Small intestine (tissue), 7 donors: Measurements from ENCODE around the gene SH3PXD2B. TPM values are rescaled to one million over a fixed set of nuclear protein-coding genes. Genes with fewer than 3 reads are reported as not detected.
"Not testable (repeated sequence)": the region's sequence is repeated elsewhere in the genome, so short reads cannot be mapped to it uniquely, and the experiment has no call there.

ENCODE experiments used
- DNase-seq, 2 donors: peaks; one replicate each; pipeline versions ENCODE4 v3.0.0 to v3.0.0-alpha.2; 2013
- FAIRE-seq: peaks from 2 replicates; lab custom pipeline; 2012; peaks lifted over from hg19 to GRCh38; lab: Jason Lieb, UNC
- H3K27ac ChIP-seq, 3 donors: one replicate each; pipeline ENCODE4 v1.5.1; 2013; ENCODE audit warnings: low read length in 2 of 3, mild to moderate bottlenecking in 2 of 3, control low read depth in 1 of 3, inconsistent platforms in 1 of 3, low read depth in 1 of 3, moderate library complexity in 1 of 3
- H3K27me3 ChIP-seq, 3 donors: one replicate each; pipeline ENCODE4 v1.6.1; 2013; ENCODE audit warnings: low read length in 3 of 3, inconsistent platforms in 1 of 3; ENCODE audit not compliant: control insufficient read depth in 3 of 3, insufficient read depth in 3 of 3
- H3K36me3 ChIP-seq, 3 donors: one replicate each; pipeline ENCODE4 v1.6.1; 2013; ENCODE audit warnings: low read length in 3 of 3, inconsistent platforms in 1 of 3, low read depth in 1 of 3, mild to moderate bottlenecking in 1 of 3, moderate library complexity in 1 of 3; ENCODE audit not compliant: control insufficient read depth in 3 of 3, insufficient read depth in 2 of 3
- H3K4me1 ChIP-seq, 3 donors: one replicate each; pipeline ENCODE4 v1.6.1; 2013; ENCODE audit warnings: low read length in 2 of 3, inconsistent platforms in 1 of 3, low read depth in 1 of 3, mild to moderate bottlenecking in 1 of 3, moderate library complexity in 1 of 3; ENCODE audit not compliant: control insufficient read depth in 3 of 3, insufficient read depth in 2 of 3
- H3K4me3 ChIP-seq, 3 donors: one replicate each; pipeline ENCODE4 v1.5.1; 2013; ENCODE audit warnings: low read length in 3 of 3, control low read depth in 1 of 3, inconsistent platforms in 1 of 3, low read depth in 1 of 3, mild to moderate bottlenecking in 1 of 3, moderate library complexity in 1 of 3
- H3K9me3 ChIP-seq, 2 donors: one replicate each; pipeline ENCODE4 v1.6.1; 2013; ENCODE audit warnings: low read depth in 1 of 2, low read length in 1 of 2; ENCODE audit not compliant: control insufficient read depth in 2 of 2, insufficient read depth in 1 of 2
- WGBS, 3 donors: extraction: QIAGEN DNeasy Blood & Tissue Kit; methylation state at CpG; one replicate each; pipeline ENCODE4 v1.1.7; 2013; 5-methylcytosine and 5-hydroxymethylcytosine counted together
- polyA plus RNA-seq, 4 donors: library from polyadenylated mRNA; stranded (reverse) in 3 of 4; unstranded in 1 of 4; fragments of 200-250 nt in 3 of 4; fragments of 120-200 nt in 1 of 4; gene quantifications; one replicate each; pipeline versions ENCODE4 v1.2.1 to v1.2.3, GENCODE V29; 2013
- donor health status: healthy with polysubstance abuse.
- donor health status: control.
- donor health status: control.
- donor health status: Bipolar disorder and iron deficiency.
- donor health status: healthy.

SH3PXD2B gene
- polyA plus RNA-seq, 4 donors: 1.1 to 11.9 (median 6.5) TPM

GRCh38 chr5:172371684-172372083 is 82.6 kb downstream of the SH3PXD2B start:
- H3K36me3 ChIP-seq: peaks cover 0 to 9% (median 2%) of the 10 kb centered on the region in 3 donors
- H3K4me3 ChIP-seq: no peak overlapping the region
- 89 to 94% (median 93%) methylated on average over 7 of the region's 7 CpGs for WGBS, 3 donors
- DNase-seq (no peak), FAIRE-seq (no peak)
- H3K4me1 ChIP-seq: no peaks in the 10 kb centered on the region
- H3K27me3 ChIP-seq: no peaks in the 10 kb centered on the region
- H3K9me3 ChIP-seq: peaks cover 0 to 17% of the 10 kb centered on the region in 2 donors
- H3K27ac ChIP-seq: no peak overlapping the region

GRCh38 chr5:172370648-172371545 is 83.4 kb downstream of the SH3PXD2B start:
- Histone ChIP-seq H3K9me3 (peaks cover 0 to 17% of the 10 kb centered on the region in 2 donors), H3K4me3 (no peak overlapping the region), H3K27ac (no peak overlapping the region), H3K36me3 (peaks cover 0 to 4% (median 2%) of the 10 kb centered on the region in 3 donors), H3K27me3 (no peaks in the 10 kb centered on the region), H3K4me1 (no peaks in the 10 kb centered on the region)
- 65% methylated on average over 4 of the region's 4 CpGs for WGBS, 3 donors
- DNase-seq (peak in 1 of 2 donors; percentile 29), FAIRE-seq (no peak)

- DNase-seq: no peak
- no peaks in the 10 kb centered on the region for H3K27me3 ChIP-seq
- no peak overlapping the region for H3K4me3 ChIP-seq
- H3K36me3 ChIP-seq: peaks cover 0 to 10% (median 2%) of the 10 kb centered on the region in 3 donors
- no peak for FAIRE-seq
- WGBS, 3 donors: 90 to 93% (median 90%) methylated on average over 4 of the region's 4 CpGs
- H3K27ac ChIP-seq: no peak overlapping the region
- no peaks in the 10 kb centered on the region for H3K4me1 ChIP-seq
- peaks cover 0 to 17% of the 10 kb centered on the region in 2 donors for H3K9me3 ChIP-seq
These were observed 84.1 kb downstream of the SH3PXD2B start for GRCh38 chr5:172370237-172370640.

GRCh38 chr5:172368699-172369098 is 85.6 kb downstream of the SH3PXD2B start:
- H3K27ac ChIP-seq, FAIRE-seq, H3K4me3 ChIP-seq, H3K27me3 ChIP-seq, DNase-seq, H3K4me1 ChIP-seq: not testable (repeated sequence)
- WGBS, 3 donors: 98 to 100% (median 98%) methylated on average over 3 of the region's 3 CpGs
- Histone ChIP-seq H3K9me3 (peaks cover 0 to 17% of the 10 kb centered on the region in 2 donors), H3K36me3 (peaks cover 0 to 14% (median 0%) of the 10 kb centered on the region in 3 donors)

- H3K4me1 ChIP-seq: no peaks in the 10 kb centered on the region
- no peak overlapping the region for H3K4me3 ChIP-seq
- H3K9me3 ChIP-seq: peaks cover 0 to 9% of the 10 kb centered on the region in 2 donors
- FAIRE-seq (no peak), DNase-seq (peak in 1 of 2 donors; percentile 24)
- H3K27ac ChIP-seq: no peak overlapping the region
- H3K36me3 ChIP-seq: peaks cover 0 to 21% (median 0%) of the 10 kb centered on the region in 3 donors
- no peaks in the 10 kb centered on the region for H3K27me3 ChIP-seq
- 14 to 59% (median 24%) methylated on average over 4 of the region's 4 CpGs for WGBS, 3 donors
These were observed 88.2 kb downstream of the SH3PXD2B start for GRCh38 chr5:172365948-172366608.

- peaks cover 0 to 23% (median 0%) of the 10 kb centered on the region in 3 donors for H3K36me3 ChIP-seq
- WGBS, 3 donors: 70 to 89% (median 86%) methylated on average over 2 of the region's 2 CpGs
- no peak overlapping the region for H3K27ac ChIP-seq
- no peaks in the 10 kb centered on the region for H3K4me1 ChIP-seq
- no peaks in the 10 kb centered on the region for H3K27me3 ChIP-seq
- peaks cover 0 to 6% of the 10 kb centered on the region in 2 donors for H3K9me3 ChIP-seq
- no peak overlapping the region for H3K4me3 ChIP-seq
- FAIRE-seq: no peak
- DNase-seq: no peak
These were observed 89.6 kb downstream of the SH3PXD2B start for GRCh38 chr5:172364773-172365172.

- WGBS, 3 donors: 92 to 97% (median 93%) methylated on average over 4 of the region's 4 CpGs
- no peak for FAIRE-seq
These were observed 91.6 kb downstream of the SH3PXD2B start for GRCh38 chr5:172362755-172363154.

GRCh38 chr5:172361566-172362238 is 92.6 kb downstream of the SH3PXD2B start:
- FAIRE-seq: no peak
- Histone ChIP-seq H3K27ac (no peak overlapping the region), H3K27me3 (no peaks in the 10 kb centered on the region), H3K4me3 (no peak overlapping the region), H3K4me1 (no peaks in the 10 kb centered on the region), H3K9me3 (no peaks in the 10 kb centered on the region), H3K36me3 (peaks cover 0 to 36% (median 0%) of the 10 kb centered on the region in 3 donors)
- WGBS, 3 donors: 68 to 78% (median 75%) methylated on average over 9 of the region's 9 CpGs
- DNase-seq: no peak

More at GRCh38 chr5:172362755-172363154, 91.6 kb downstream of the SH3PXD2B start:
- Histone ChIP-seq H3K9me3 (peaks cover 0 to 3% of the 10 kb centered on the region in 2 donors), H3K4me3 (no peak overlapping the region), H3K27ac (no peak overlapping the region), H3K4me1 (no peaks in the 10 kb centered on the region), H3K27me3 (no peaks in the 10 kb centered on the region), H3K36me3 (peaks cover 0 to 33% (median 0%) of the 10 kb centered on the region in 3 donors)
- no peak for DNase-seq
